ENCODE results near the gene MSI2. TPM values are rescaled to one million over a fixed set of nuclear protein-coding genes. Genes with fewer than 3 reads are reported as not detected.

MSI2 gene
- polyA plus RNA-seq, 1 of the 3 experiments (the other 2 are of a cell fraction), result 24.1 TPM

DNA sequence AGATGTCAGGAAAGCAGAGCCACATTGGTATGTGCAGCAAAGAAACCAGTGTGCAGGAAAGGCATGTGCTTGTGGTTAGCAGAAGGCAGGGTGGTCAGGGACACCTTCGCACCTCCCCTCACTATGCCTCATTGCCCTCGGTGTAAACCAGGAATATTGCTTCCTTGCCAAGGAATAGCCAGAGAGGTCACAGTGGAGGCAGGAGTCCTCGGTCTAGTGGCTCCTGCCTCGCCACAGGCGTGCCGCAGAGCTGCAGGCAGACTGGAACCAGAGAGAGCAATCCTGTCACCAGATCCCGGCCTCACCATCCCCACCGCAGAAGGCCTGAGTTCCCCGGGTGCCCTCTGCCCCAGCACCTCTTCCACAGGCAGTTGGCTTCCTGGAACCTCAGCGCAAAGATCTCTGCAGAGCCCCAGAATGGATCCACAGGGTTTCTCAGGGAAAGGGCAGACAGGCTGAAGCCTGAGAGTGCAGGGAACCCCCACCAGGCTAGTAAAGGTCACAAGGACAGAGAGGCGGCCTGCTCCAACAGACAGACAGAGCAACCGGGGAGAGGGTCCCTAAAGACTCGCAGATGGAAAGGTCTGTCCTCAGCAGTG, 467.2 kb downstream of the MSI2 start:
- WGBS (ENCODE audit: low lambda C conversion rate), result 75% methylated on average over 12 of the region's 13 CpGs
- H3K79me2 ChIP-seq (ENCODE audit: insufficient read depth), result no peaks in the 10 kb centered on the region
- no peak overlapping the region for H3K27ac ChIP-seq (ENCODE audit: low read depth in 2 of 2, low read length in 1 of 2)
- H3K4me3 ChIP-seq (ENCODE audit: low read depth in 2 of 2, low read length in 1 of 2), result no peak overlapping the region
- no peaks in the 10 kb centered on the region for H3K9me2 ChIP-seq
- no peaks in the 10 kb centered on the region for H3K9me3 ChIP-seq
- no peak overlapping the region for H2AFZ ChIP-seq (ENCODE audit: low read depth)
- no peaks in the 10 kb centered on the region for H3F3A ChIP-seq (replicated peaks; ENCODE audit: insufficient read depth)
- H4K20me1 ChIP-seq (ENCODE audit: insufficient read depth), result no peaks in the 10 kb centered on the region
- no peak for TF ChIP-seq SMC3 (IDR thresholded peaks at IDR 0.05; ENCODE audit: low read depth, low read length)
- no peak for TF ChIP-seq TAF1 (IDR thresholded peaks at IDR 0.05; ENCODE audit: borderline replicate concordance, low read depth, low read length)
- TF ChIP-seq, protein P1, sequence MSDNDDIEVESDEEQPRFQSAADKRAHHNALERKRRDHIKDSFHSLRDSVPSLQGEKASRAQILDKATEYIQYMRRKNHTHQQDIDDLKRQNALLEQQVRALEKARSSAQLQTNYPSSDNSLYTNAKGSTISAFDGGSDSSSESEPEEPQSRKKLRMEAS (IDR thresholded peaks at IDR 0.05; ENCODE audit: low read depth), result no peak
- no peak for TF ChIP-seq TEAD4 (IDR thresholded peaks at IDR 0.05; ENCODE audit: borderline replicate concordance, insufficient read depth)
- no peak for TF ChIP-seq SIN3A (IDR thresholded peaks at IDR 0.05; ENCODE audit: borderline replicate concordance, low read depth, low read length)
- no peak for TF ChIP-seq IRF3 (IDR thresholded peaks at IDR 0.05; ENCODE audit: low read depth, low read length)
- TF ChIP-seq FOXJ3 (CRISPR knock-in tag; IDR thresholded peaks at IDR 0.05), result no peak
- no peak for TF ChIP-seq RFX5 (IDR thresholded peaks at IDR 0.05; ENCODE audit: low read length)
- no peak for TF ChIP-seq NFIC (IDR thresholded peaks at IDR 0.05; ENCODE audit: borderline replicate concordance)
- TF ChIP-seq, protein P2, sequence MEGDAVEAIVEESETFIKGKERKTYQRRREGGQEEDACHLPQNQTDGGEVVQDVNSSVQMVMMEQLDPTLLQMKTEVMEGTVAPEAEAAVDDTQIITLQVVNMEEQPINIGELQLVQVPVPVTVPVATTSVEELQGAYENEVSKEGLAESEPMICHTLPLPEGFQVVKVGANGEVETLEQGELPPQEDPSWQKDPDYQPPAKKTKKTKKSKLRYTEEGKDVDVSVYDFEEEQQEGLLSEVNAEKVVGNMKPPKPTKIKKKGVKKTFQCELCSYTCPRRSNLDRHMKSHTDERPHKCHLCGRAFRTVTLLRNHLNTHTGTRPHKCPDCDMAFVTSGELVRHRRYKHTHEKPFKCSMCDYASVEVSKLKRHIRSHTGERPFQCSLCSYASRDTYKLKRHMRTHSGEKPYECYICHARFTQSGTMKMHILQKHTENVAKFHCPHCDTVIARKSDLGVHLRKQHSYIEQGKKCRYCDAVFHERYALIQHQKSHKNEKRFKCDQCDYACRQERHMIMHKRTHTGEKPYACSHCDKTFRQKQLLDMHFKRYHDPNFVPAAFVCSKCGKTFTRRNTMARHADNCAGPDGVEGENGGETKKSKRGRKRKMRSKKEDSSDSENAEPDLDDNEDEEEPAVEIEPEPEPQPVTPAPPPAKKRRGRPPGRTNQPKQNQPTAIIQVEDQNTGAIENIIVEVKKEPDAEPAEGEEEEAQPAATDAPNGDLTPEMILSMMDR (IDR thresholded peaks at IDR 0.05), result no peak
- TF ChIP-seq JUND (IDR thresholded peaks at IDR 0.05), result no peak
- no peak for TF ChIP-seq ELF1 (IDR thresholded peaks at IDR 0.05)
- H3K9ac ChIP-seq, result no peak overlapping the region
- no peak for DNase-seq
- POLR2A ChIA-PET, result no interaction called here
- peaks cover 17% of the 10 kb centered on the region for H3K27me3 ChIP-seq (ENCODE audit: insufficient read depth)
- no peaks in the 10 kb centered on the region for H3K36me3 ChIP-seq (replicated peaks in 1 of 2; ENCODE audit: control insufficient read depth in 1 of 2, insufficient read depth in 2 of 2, low read length in 1 of 2)
- H3K4me1 ChIP-seq (ENCODE audit: control insufficient read depth in 1 of 2, insufficient read depth in 2 of 2, low read depth in 1 of 2, low read length in 1 of 2), result peaks cover 0 to 27% of the 10 kb centered on the region in 2 experiments; a peak in 1 of 4 replicates
- H3K4me2 ChIP-seq, result no peak overlapping the region
- CTCF ChIA-PET, result interaction anchor here (0.8 to 2.1 kb wide), 6 partner anchors 9 to 126 kb away, joined by 3 to 9 read pairs (median 3); no protein-coding TSS in a partner anchor

- no peak overlapping the region for H2AFZ ChIP-seq (ENCODE audit: low read depth)
- POLR2A ChIA-PET, result interaction anchor here (1.2 kb wide), 1 partner anchor 9 kb away, joined by 3 read pairs; no protein-coding TSS in a partner anchor
- no peaks in the 10 kb centered on the region for H3K36me3 ChIP-seq (replicated peaks in 1 of 2; ENCODE audit: control insufficient read depth in 1 of 2, insufficient read depth in 2 of 2, low read length in 1 of 2)
- no peak overlapping the region for H3K4me2 ChIP-seq
- peaks cover 11% of the 10 kb centered on the region for H3K27me3 ChIP-seq (ENCODE audit: insufficient read depth)
- H4K20me1 ChIP-seq (ENCODE audit: insufficient read depth), result no peaks in the 10 kb centered on the region
- TF ChIP-seq TCF12 (IDR thresholded peaks at IDR 0.05), result no peak
- no peak for TF ChIP-seq JUND (IDR thresholded peaks at IDR 0.05)
- TF ChIP-seq EZH2phosphoT487 (IDR thresholded peaks at IDR 0.05; ENCODE audit: borderline replicate concordance, low read depth), result no peak
- no peak for DNase-seq
- H3K79me2 ChIP-seq (ENCODE audit: insufficient read depth), result no peaks in the 10 kb centered on the region
- no peaks in the 10 kb centered on the region for H3K9me2 ChIP-seq
- 67% methylated on average over 11 of the region's 14 CpGs for WGBS (ENCODE audit: low lambda C conversion rate)
- no peak overlapping the region for H3K9ac ChIP-seq
- H3F3A ChIP-seq (replicated peaks; ENCODE audit: insufficient read depth), result no peaks in the 10 kb centered on the region
- CTCF ChIA-PET, result interaction anchor here (0.8 to 2.4 kb wide), 10 partner anchors 8 to 126 kb away, joined by 3 to 9 read pairs (median 4); no protein-coding TSS in a partner anchor
- peaks cover 0 to 22% of the 10 kb centered on the region in 2 experiments; a peak in 1 of 4 replicates for H3K4me1 ChIP-seq (ENCODE audit: control insufficient read depth in 1 of 2, insufficient read depth in 2 of 2, low read depth in 1 of 2, low read length in 1 of 2)
- no peaks in the 10 kb centered on the region for H3K9me3 ChIP-seq
- no peak overlapping the region for H3K4me3 ChIP-seq (ENCODE audit: low read depth in 2 of 2, low read length in 1 of 2)
- no peak overlapping the region for H3K27ac ChIP-seq (ENCODE audit: low read depth in 2 of 2, low read length in 1 of 2)
Measured at GRCh38 chr17:57724026-57724728, 467.9 kb downstream of the MSI2 start.
